NCI-H146 (cell line): ENCODE results near the gene NAALADL1.

ENCODE experiments used
- DNase-seq: peaks from one replicate; lab custom pipeline; 2025; lab: John Stamatoyannopoulos, UW

Gene NAALADL1

GRCh38 chr11:65083134-65083833 lies 24.9 kb upstream of the NAALADL1 start:
- peak; percentile 8 for DNase-seq

GRCh38 chr11:65078786-65079342 lies 20.5 kb upstream of the NAALADL1 start:
- DNase-seq: no peak

- peak; percentile 38 for DNase-seq
These were observed 19.8 kb upstream of the NAALADL1 start for GRCh38 chr11:65078151-65078550.

GRCh38 chr11:65077451-65077850 lies 19.1 kb upstream of the NAALADL1 start:
- no peak for DNase-seq

- no peak for DNase-seq
These were observed 14.2 kb upstream of the NAALADL1 start for GRCh38 chr11:65072631-65072966.

GRCh38 chr11:65071907-65072630 lies 13.7 kb upstream of the NAALADL1 start:
- DNase-seq: no peak

- DNase-seq: no peak
These were observed 10.9 kb upstream of the NAALADL1 start for GRCh38 chr11:65069217-65069616.

- DNase-seq: no peak
These were observed 9.1 kb upstream of the NAALADL1 start for GRCh38 chr11:65067446-65067845.

GRCh38 chr11:65066805-65067291 lies 8.5 kb upstream of the NAALADL1 start:
- peak; percentile 95 for DNase-seq

GRCh38 chr11:65066315-65066714 lies 8.0 kb upstream of the NAALADL1 start:
- DNase-seq: peak; percentile 56

- no peak for DNase-seq
These were observed 7.5 kb upstream of the NAALADL1 start for GRCh38 chr11:65065851-65066250.

GRCh38 chr11:65064847-65065240 lies 6.5 kb upstream of the NAALADL1 start:
- no peak for DNase-seq

- DNase-seq: no peak
These were observed 5.2 kb upstream of the NAALADL1 start for GRCh38 chr11:65063532-65063931.

GRCh38 chr11:65060913-65061408 lies 2.6 kb upstream of the NAALADL1 start:
- no peak for DNase-seq

- no peak for DNase-seq
These were observed 1.8 kb upstream of the NAALADL1 start for GRCh38 chr11:65059959-65060824.

GRCh38 chr11:65059523-65059922 lies 1.2 kb upstream of the NAALADL1 start:
- DNase-seq: no peak

GRCh38 chr11:65058012-65058411 lies 341 bp downstream of the NAALADL1 start:
- peak; percentile 92 for DNase-seq

GRCh38 chr11:65057526-65057925 lies 827 bp downstream of the NAALADL1 start:
- DNase-seq: no peak

- no peak for DNase-seq
These were observed 1.4 kb downstream of the NAALADL1 start for GRCh38 chr11:65056999-65057398.

GRCh38 chr11:65055538-65055937 lies 2.8 kb downstream of the NAALADL1 start:
- no peak for DNase-seq

GRCh38 chr11:65053827-65054508 lies 4.4 kb downstream of the NAALADL1 start:
- no peak for DNase-seq
